HepG2 (cell line): Measurements from ENCODE around the gene MSH4.
A peak's percentile ranks its signal among the peaks of the same experiment; 100 is the strongest.

Experiments
- CHD2 ChIP-seq: IDR thresholded peaks from 2 replicates; pipeline ENCODE4 v1.6.1; 2011; ENCODE audit warnings: low read depth, low read length, improper control_type of control experiment
- GABPA ChIP-seq, 2 experiments: IDR thresholded peaks; 2 replicates each; pipeline ENCODE4 v1.6.1; 2011 to 2016; ENCODE audit warnings: low read depth in 2 of 2, low read length in 1 of 2, missing biosample characterization in 1 of 2, missing genetic modification characterization in 1 of 2
- ZMYM3 ChIP-seq: sonication (generic); formaldehyde crosslinking; IDR thresholded peaks from 2 replicates; pipeline ENCODE4 v1.5.1; 2020; ENCODE audit warnings: mild to moderate bottlenecking, missing genetic modification reagents
- TF ChIP-seq, protein P1 (sequence below): sonication (generic); formaldehyde crosslinking; IDR thresholded peaks from 2 replicates; pipeline ENCODE4 v1.9.0; 2021; ENCODE audit warnings: missing genetic modification reagents, borderline replicate concordance

DNA sequence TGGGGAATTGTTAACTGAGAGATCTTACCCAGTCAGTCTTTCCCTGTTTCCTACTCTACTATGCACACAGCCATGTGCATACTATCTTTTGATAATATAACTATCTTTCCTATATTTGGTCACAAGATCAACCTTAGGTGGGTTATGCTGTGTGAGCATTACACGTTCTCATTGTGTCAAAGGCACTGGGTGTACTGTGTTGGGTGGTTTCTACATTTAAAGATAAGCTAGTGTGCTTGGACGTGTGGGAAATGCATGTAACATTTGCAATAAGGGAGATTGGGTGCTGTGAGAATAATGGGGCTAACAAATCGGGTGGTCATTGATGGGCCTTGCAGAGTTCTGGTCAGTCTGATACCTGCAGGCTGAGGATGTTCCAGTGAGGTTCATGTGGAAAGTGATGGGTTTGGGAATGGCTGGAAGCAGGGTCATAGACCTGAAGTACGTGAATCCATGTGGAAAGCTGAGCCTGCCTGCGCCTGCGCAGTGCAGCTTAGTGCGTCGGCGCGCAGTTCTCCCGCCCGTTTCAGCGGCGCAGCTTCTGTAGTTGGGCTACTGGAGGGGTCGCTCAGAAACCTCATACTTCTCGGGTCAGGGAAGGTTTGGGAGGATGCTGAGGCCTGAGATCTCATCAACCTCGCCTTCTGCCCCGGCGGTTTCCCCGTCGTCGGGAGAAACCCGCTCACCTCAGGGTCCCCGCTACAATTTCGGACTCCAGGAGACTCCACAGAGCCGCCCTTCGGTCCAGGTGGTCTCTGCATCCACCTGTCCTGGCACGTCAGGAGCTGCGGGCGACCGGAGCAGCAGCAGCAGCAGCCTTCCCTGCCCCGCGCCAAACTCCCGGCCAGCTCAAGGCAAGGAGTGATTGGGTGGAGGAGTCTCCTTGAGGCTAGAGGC, at the start of gene MSH4:
- TF ChIP-seq CHD2: peak; percentile 25; the same call in 1 of the 2 replicates
- TF ChIP-seq, protein P1, sequence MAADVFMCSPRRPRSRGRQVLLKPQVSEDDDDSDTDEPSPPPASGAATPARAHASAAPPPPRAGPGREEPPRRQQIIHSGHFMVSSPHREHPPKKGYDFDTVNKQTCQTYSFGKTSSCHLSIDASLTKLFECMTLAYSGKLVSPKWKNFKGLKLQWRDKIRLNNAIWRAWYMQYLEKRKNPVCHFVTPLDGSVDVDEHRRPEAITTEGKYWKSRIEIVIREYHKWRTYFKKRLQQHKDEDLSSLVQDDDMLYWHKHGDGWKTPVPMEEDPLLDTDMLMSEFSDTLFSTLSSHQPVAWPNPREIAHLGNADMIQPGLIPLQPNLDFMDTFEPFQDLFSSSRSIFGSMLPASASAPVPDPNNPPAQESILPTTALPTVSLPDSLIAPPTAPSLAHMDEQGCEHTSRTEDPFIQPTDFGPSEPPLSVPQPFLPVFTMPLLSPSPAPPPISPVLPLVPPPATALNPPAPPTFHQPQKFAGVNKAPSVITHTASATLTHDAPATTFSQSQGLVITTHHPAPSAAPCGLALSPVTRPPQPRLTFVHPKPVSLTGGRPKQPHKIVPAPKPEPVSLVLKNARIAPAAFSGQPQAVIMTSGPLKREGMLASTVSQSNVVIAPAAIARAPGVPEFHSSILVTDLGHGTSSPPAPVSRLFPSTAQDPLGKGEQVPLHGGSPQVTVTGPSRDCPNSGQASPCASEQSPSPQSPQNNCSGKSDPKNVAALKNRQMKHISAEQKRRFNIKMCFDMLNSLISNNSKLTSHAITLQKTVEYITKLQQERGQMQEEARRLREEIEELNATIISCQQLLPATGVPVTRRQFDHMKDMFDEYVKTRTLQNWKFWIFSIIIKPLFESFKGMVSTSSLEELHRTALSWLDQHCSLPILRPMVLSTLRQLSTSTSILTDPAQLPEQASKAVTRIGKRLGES (CRISPR knock-in tag): no peak
- no peak for TF ChIP-seq GABPA (IDR thresholded peaks at IDR 0.05; ENCODE audit: low read depth, low read length)
- TF ChIP-seq GABPA (CRISPR knock-in tag; IDR thresholded peaks at IDR 0.05; ENCODE audit: low read depth): no peak
- no peak for TF ChIP-seq ZMYM3 (CRISPR knock-in tag)
